ENCODE results near the gene NDE1. TPM values are rescaled to one million over a fixed set of nuclear protein-coding genes. Genes with fewer than 3 reads are reported as not detected.

NDE1 gene
- total and polyA plus RNA-seq, 2 donors (not counting 3 experiments of a cell fraction or from before 2014, with no cell fraction given): 28.0 to 90.2 TPM

GRCh38 chr16:15607700-15608396 is 42.2 kb upstream of the NDE1 start:
- Histone ChIP-seq H3K36me3 (ENCODE audit: control insufficient read depth in 2 of 2, extremely low read depth in 1 of 2, insufficient read depth in 2 of 2, low read length in 2 of 2) (peaks cover 22 to 41% of the 10 kb centered on the region in 2 experiments), H3K79me2 (ENCODE audit: control insufficient read depth, insufficient read depth, low read length) (no peaks in the 10 kb centered on the region), H3K27me3 (ENCODE audit: control insufficient read depth in 2 of 2, insufficient read depth in 2 of 2, low read length in 2 of 2) (no peaks in the 10 kb centered on the region), H3K9me1 (replicated peaks; ENCODE audit: control insufficient read depth, extremely low read depth, insufficient read depth, low read length) (no peaks in the 10 kb centered on the region), H3K4me3 (replicated peaks in 1 of 3; ENCODE audit: insufficient read depth in 1 of 3, low read depth in 1 of 3, low read length in 3 of 3) (no peak overlapping the region), H3K4me2 (ENCODE audit: insufficient read depth, low read length) (no peak overlapping the region), H3K9me3 (replicated peaks; ENCODE audit: control insufficient read depth, insufficient read depth, low read length) (no peaks in the 10 kb centered on the region), H3K27ac (ENCODE audit: insufficient read depth, low read depth, low read length) (no peak overlapping the region), H4K20me1 (replicated peaks; ENCODE audit: control insufficient read depth, extremely low read depth, insufficient read depth, low read length) (no peaks in the 10 kb centered on the region), H3K9ac (replicated peaks; ENCODE audit: extremely low read depth, insufficient read depth, low read length) (no peak overlapping the region), H2AFZ (ENCODE audit: low read depth, low read length) (no peak overlapping the region), H3K4me1 (ENCODE audit: control insufficient read depth, extremely low read depth, insufficient read depth, low read length) (no peaks in the 10 kb centered on the region)
- POLR2A ChIA-PET: no interaction called here
- BruUV-seq (replicated peaks): no TSS peak
- CTCF ChIA-PET: interaction anchor here (1.3 to 3.2 kb wide), 2 partner anchors 57 to 180 kb away, joined by 5 to 11 read pairs; no protein-coding TSS in a partner anchor
- no peak for FAIRE-seq
- intact Hi-C loops (cut with micrococcal nuclease) (no loop called here), dilution Hi-C loops (cut with MboI; ENCODE audit: extremely low pct_ligation_motif_present, low sequenced_read_pairs) (no loop called here)
- DNase-seq (ENCODE audit: low read depth, low spot score): no peak
- TF ChIP-seq EZH2 (IDR thresholded peaks at IDR 0.05; ENCODE audit: borderline replicate concordance, low read depth, low read length, severe bottlenecking): no peak
- TF ChIP-seq CTCF (IDR thresholded peaks at IDR 0.05; ENCODE audit: extremely low read depth in 1 of 2, insufficient read depth in 1 of 2, low read depth in 1 of 2, low read length in 2 of 2): no peak
- TF ChIP-seq JUN (IDR thresholded peaks at IDR 0.05; ENCODE audit: borderline replicate concordance, insufficient read depth, insufficient read length, low read depth): no peak
- no peak for TF ChIP-seq MAX (IDR thresholded peaks at IDR 0.05; ENCODE audit: insufficient read depth, insufficient read length)
- TF ChIP-seq POLR2AphosphoS5 (IDR thresholded peaks at IDR 0.05; ENCODE audit: insufficient read depth, low read depth, low read length): no peak
- TF ChIP-seq FOS (IDR thresholded peaks at IDR 0.05; ENCODE audit: borderline replicate concordance, insufficient read depth, low read length): no peak
- TF ChIP-seq GATA2 (IDR thresholded peaks at IDR 0.05; ENCODE audit: insufficient read depth, insufficient read length, low read depth, low read length): no peak
- TF ChIP-seq POLR2A (IDR thresholded peaks at IDR 0.05; ENCODE audit: low read depth, low read length): no peak
- no peak for TF ChIP-seq MYC (IDR thresholded peaks at IDR 0.05; ENCODE audit: low read depth, low read length)

Measured in endothelial cell of umbilical vein (primary cell).